ENCODE measurements around the gene DGKI. TPM values are rescaled to one million over a fixed set of nuclear protein-coding genes. Genes with fewer than 3 reads are reported as not detected.

Gene DGKI
- total and polyA plus RNA-seq, 2 of the 4 experiments (the other 2 are of a cell fraction) = 3.9 to 15.8 TPM

DNA sequence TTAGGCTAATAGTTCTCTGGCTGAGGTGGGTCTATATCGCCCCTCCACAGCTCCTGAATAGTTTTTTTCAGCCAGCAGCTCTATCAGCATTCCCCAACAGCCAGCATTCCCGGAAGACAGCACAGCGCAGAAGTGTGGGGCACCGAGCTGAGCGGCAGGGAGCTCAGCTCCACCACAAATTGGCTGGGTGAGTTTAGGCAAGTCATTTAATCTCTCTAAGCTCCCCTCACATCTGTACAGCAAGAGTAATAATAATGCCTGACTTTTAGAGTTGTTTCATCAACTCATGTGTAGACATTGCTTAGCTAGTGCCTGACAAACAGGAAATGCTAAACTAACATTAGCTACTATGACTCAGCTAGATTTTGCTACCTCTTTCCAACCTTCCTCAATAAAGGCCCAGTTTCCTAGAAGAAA lies 255.3 kb downstream of the DGKI start (continued):
- TF ChIP-seq MAZ (IDR thresholded peaks at IDR 0.05; ENCODE audit: borderline replicate concordance, low read depth, low read length) (no peak), BHLHE40 (IDR thresholded peaks at IDR 0.05; ENCODE audit: low read depth, low read length) (no peak)
- TF ChIP-seq, protein P1, sequence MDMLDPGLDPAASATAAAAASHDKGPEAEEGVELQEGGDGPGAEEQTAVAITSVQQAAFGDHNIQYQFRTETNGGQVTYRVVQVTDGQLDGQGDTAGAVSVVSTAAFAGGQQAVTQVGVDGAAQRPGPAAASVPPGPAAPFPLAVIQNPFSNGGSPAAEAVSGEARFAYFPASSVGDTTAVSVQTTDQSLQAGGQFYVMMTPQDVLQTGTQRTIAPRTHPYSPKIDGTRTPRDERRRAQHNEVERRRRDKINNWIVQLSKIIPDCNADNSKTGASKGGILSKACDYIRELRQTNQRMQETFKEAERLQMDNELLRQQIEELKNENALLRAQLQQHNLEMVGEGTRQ (IDR thresholded peaks at IDR 0.05; ENCODE audit: low read depth, low read length) = no peak

DNA sequence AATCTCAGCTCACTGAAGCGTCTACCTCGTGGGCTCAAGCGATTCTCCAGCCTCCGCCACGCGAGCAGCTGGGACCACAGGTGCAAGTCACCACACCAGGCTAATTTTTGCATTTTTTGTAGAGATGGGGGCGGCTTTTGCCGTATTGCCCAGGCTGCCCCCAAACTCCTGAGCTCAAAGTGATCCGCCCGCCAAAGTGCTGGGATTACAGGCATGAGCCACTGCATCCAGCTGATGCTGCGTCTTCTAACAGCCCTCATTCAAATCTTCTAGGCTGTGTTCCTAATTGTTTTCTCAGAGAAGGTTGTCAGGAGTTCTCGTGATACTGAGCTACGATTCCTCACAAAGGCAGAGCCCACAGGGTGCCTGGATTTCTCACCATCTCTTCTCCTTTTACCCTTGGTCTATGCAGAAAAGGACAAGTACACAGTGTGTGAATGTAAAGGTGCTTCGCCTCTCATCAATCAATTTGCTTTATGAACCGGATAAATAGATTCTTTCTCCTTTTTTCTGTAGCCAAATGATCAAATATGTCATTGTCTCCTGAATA lies 255.9 kb downstream of the DGKI start:
- CTCF ChIA-PET = interaction anchor here (0.9 to 3.5 kb wide), 8 partner anchors 11 to 1185 kb away, joined by 3 to 34 read pairs (median 4); no protein-coding TSS in a partner anchor
- Histone ChIP-seq H3K9ac (ENCODE audit: low read depth, low read length) (peak overlapping the region; percentile 44; the same call in 1 of the 2 replicates), H3K4me2 (ENCODE audit: low read depth, low read length) (no peak overlapping the region), H3K4me3 (ENCODE audit: insufficient read depth, low read depth, low read length) (no peak overlapping the region), H3K36me3 (ENCODE audit: control insufficient read depth, insufficient read depth, low read length) (no peaks in the 10 kb centered on the region), H3K56ac (ENCODE audit: extremely low read depth, insufficient read depth, low read length) (peak overlapping the region; percentile 89), H3K23ac (ENCODE audit: low read depth, low read length) (peak overlapping the region; percentile 81), H3K4me1 (ENCODE audit: control insufficient read depth, insufficient read depth, low read length) (peaks cover 17% of the 10 kb centered on the region), H4K5ac (ENCODE audit: low read depth, low read length) (peak overlapping the region; percentile 80), H3K9me3 (ENCODE audit: control insufficient read depth, insufficient read depth, low read length) (no peaks in the 10 kb centered on the region), H2AFZ (replicated peaks; ENCODE audit: low read length, poor library complexity) (no peak overlapping the region), H2BK5ac (ENCODE audit: low read depth, low read length, poor library complexity, severe bottlenecking) (peak overlapping the region; percentile 92), H3K14ac (replicated peaks; ENCODE audit: low read depth, low read length) (peak overlapping the region; percentile 77), H3K27me3 (ENCODE audit: control insufficient read depth, insufficient read depth, low read length) (no peaks in the 10 kb centered on the region), H2AK5ac (ENCODE audit: low read depth, low read length) (peak overlapping the region; percentile 90), H2BK15ac (ENCODE audit: low read depth, low read length) (peak overlapping the region; percentile 96; the same call in 2 of the 3 replicates), H4K8ac (ENCODE audit: low read depth in 2 of 2, low read length in 2 of 2) (peak overlapping the region; percentile 77 to 92), H2BK20ac (ENCODE audit: low read depth, low read length) (peak overlapping the region; percentile 96), H3K4ac (ENCODE audit: low read depth, low read length) (peak overlapping the region; percentile 95), H4K91ac (ENCODE audit: insufficient read depth, low read depth, low read length) (peak overlapping the region; percentile 95), H3K9me1 (ENCODE audit: insufficient read depth, low read length) (peaks cover 5% of the 10 kb centered on the region; the same call in 1 of the 2 replicates), H3K18ac (ENCODE audit: low read depth, low read length) (peak overlapping the region; percentile 96), H3K27ac (ENCODE audit: insufficient read depth, low read length) (peak overlapping the region; percentile 91), H4K20me1 (ENCODE audit: insufficient read depth, low read length) (no peaks in the 10 kb centered on the region), H2AK9ac (replicated peaks; ENCODE audit: low read depth, low read length, poor library complexity) (peak overlapping the region; percentile 29), H2BK120ac (ENCODE audit: low read depth, low read length) (peak overlapping the region; percentile 96), H3K79me1 (ENCODE audit: low read depth in 1 of 2, low read length in 2 of 2) (peaks cover 0 to 16% of the 10 kb centered on the region in 2 experiments; a peak in 2 of 4 replicates)
- intact Hi-C loops (cut with micrococcal nuclease) = loop anchor here (5.0 to 10.0 kb wide), 8 partner anchors 249 to 1474 kb away; partner anchors contain the start of gene PTN
- dilution Hi-C loops (cut with HindIII; ENCODE audit: low sequenced_read_pairs, unreplicated experiment) = no loop called here
- no TSS peak for BruUV-seq (replicated peaks)
- no peak for DNase-seq
- no peak for ATAC-seq (ENCODE audit: low read depth)
- WGBS, 2 experiments (ENCODE audit: extremely low coverage in 2 of 2, insufficient read length in 1 of 2) = no CpG with 5 or more reads among the region's 15 CpGs
- in situ Hi-C loops (cut with MboI; ENCODE audit: low sequenced_read_pairs) = loop anchor here (25.0 kb wide), 1 partner anchor 1179 kb away; no protein-coding TSS in a partner anchor
- POLR2A ChIA-PET (ENCODE audit: unreplicated experiment) = interaction anchor here (1.5 kb wide), 1 partner anchor 136 kb away, joined by 10 read pairs; no protein-coding TSS in a partner anchor
- TF ChIP-seq, protein P2, sequence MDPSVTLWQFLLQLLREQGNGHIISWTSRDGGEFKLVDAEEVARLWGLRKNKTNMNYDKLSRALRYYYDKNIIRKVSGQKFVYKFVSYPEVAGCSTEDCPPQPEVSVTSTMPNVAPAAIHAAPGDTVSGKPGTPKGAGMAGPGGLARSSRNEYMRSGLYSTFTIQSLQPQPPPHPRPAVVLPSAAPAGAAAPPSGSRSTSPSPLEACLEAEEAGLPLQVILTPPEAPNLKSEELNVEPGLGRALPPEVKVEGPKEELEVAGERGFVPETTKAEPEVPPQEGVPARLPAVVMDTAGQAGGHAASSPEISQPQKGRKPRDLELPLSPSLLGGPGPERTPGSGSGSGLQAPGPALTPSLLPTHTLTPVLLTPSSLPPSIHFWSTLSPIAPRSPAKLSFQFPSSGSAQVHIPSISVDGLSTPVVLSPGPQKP (IDR thresholded peaks at IDR 0.05; ENCODE audit: borderline replicate concordance, low read depth, low read length) = no peak
- TF ChIP-seq RFX5 (IDR thresholded peaks at IDR 0.05; ENCODE audit: low read depth, low read length) (no peak), SMC3 (IDR thresholded peaks at IDR 0.05; ENCODE audit: low read depth, low read length) (no peak), RAD21 (IDR thresholded peaks at IDR 0.05; ENCODE audit: low read length) (no peak), RCOR1 (IDR thresholded peaks at IDR 0.05; ENCODE audit: insufficient replicate concordance, low read length) (no peak), POLR2A (IDR thresholded peaks at IDR 0.05; ENCODE audit: low read depth, low read length) (no peak)
- TF ChIP-seq, protein P1 (IDR thresholded peaks at IDR 0.05; ENCODE audit: low read depth, low read length) = no peak
- TF ChIP-seq, protein P3, sequence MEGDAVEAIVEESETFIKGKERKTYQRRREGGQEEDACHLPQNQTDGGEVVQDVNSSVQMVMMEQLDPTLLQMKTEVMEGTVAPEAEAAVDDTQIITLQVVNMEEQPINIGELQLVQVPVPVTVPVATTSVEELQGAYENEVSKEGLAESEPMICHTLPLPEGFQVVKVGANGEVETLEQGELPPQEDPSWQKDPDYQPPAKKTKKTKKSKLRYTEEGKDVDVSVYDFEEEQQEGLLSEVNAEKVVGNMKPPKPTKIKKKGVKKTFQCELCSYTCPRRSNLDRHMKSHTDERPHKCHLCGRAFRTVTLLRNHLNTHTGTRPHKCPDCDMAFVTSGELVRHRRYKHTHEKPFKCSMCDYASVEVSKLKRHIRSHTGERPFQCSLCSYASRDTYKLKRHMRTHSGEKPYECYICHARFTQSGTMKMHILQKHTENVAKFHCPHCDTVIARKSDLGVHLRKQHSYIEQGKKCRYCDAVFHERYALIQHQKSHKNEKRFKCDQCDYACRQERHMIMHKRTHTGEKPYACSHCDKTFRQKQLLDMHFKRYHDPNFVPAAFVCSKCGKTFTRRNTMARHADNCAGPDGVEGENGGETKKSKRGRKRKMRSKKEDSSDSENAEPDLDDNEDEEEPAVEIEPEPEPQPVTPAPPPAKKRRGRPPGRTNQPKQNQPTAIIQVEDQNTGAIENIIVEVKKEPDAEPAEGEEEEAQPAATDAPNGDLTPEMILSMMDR (conservative IDR thresholded peaks at IDR 0.05; ENCODE audit: low read depth, low read length) = no peak
